HepG2 (cell line): ENCODE results near the gene NET1. TPM values are rescaled to one million over a fixed set of nuclear protein-coding genes. Genes with fewer than 3 reads are reported as not detected.

Source experiments
- ATF7-NPFF ChIP-seq: sonication (generic); formaldehyde crosslinking; IDR thresholded peaks from 2 replicates; pipeline ENCODE4 v1.8.1; 2023; ENCODE audit warnings: mild to moderate bottlenecking, low read depth, missing genetic modification reagents, moderate library complexity
- BCL6 ChIP-seq: IDR thresholded peaks from 2 replicates; pipeline ENCODE4 v1.6.1; 2016; ENCODE audit warnings: missing genetic modification reagents, missing compliant biosample characterization
- HDAC1 ChIP-seq: sonication (generic); formaldehyde crosslinking; IDR thresholded peaks from 2 replicates; pipeline ENCODE4 v1.5.1; 2020; ENCODE audit warnings: mild to moderate bottlenecking, missing genetic modification reagents
- KLF12 ChIP-seq: sonication (generic); formaldehyde crosslinking; IDR thresholded peaks from 2 replicates; pipeline ENCODE4 v1.4.0; 2020; ENCODE audit warnings: missing genetic modification reagents, borderline replicate concordance
- KLF16 ChIP-seq, 2 experiments: sonication (generic) in 1 of 2; formaldehyde crosslinking in 1 of 2; IDR thresholded peaks; 2 replicates each; pipeline versions ENCODE4 v1.6.1 to v1.8.0; 2016 to 2023; ENCODE audit warnings: missing genetic modification reagents in 2 of 2, missing compliant biosample characterization in 1 of 2
- MAFK ChIP-seq, 2 experiments: IDR thresholded peaks in 1 of 2; conservative IDR thresholded peaks in 1 of 2; 2 replicates each; pipeline ENCODE4 v1.6.1; 2011; ENCODE audit warnings: improper control_type of control experiment in 2 of 2, low read length in 2 of 2
- MEF2D ChIP-seq: sonication (generic); formaldehyde crosslinking; IDR thresholded peaks from 2 replicates; pipeline ENCODE4 v1.5.1; 2020; ENCODE audit warnings: mild to moderate bottlenecking, missing genetic modification reagents
- MIER2 ChIP-seq: IDR thresholded peaks from 2 replicates; pipeline ENCODE4 v1.6.1; 2016; ENCODE audit warnings: missing biosample characterization, missing genetic modification reagents
- MZF1 ChIP-seq: sonication (generic); formaldehyde crosslinking; IDR thresholded peaks from 2 replicates; pipeline ENCODE4 v1.8.1; 2023; ENCODE audit warnings: mild to moderate bottlenecking, missing genetic modification reagents, borderline replicate concordance
- NFE2L2 ChIP-seq: fragments of 150-350 bp; IDR thresholded peaks from 2 replicates; pipeline ENCODE4 v1.6.1; 2014; ENCODE audit warnings: low read length
- NR1H2 ChIP-seq: sonication (generic); formaldehyde crosslinking; IDR thresholded peaks from 2 replicates; pipeline ENCODE4 v1.8.1; 2022; ENCODE audit warnings: low read depth, missing genetic modification reagents, borderline replicate concordance
- PHF8 ChIP-seq: sonication (generic); formaldehyde crosslinking; IDR thresholded peaks from 2 replicates; pipeline ENCODE4 v1.5.0; 2020; ENCODE audit warnings: missing genetic modification reagents
- RBM22 ChIP-seq: fragments of 200-400 bp; formaldehyde crosslinking; optimal IDR thresholded peaks from 2 replicates; pipeline ENCODE3; 2017; ENCODE audit warnings: mild to moderate bottlenecking, low read length, moderate library complexity
- RFX1 ChIP-seq: fragments of 450-650 bp; IDR thresholded peaks from 2 replicates; pipeline ENCODE4 v1.6.1; 2017
- TCF7 ChIP-seq: sonication (generic); IDR thresholded peaks from 2 replicates; pipeline ENCODE4 v1.6.1; 2016; ENCODE audit warnings: antibody characterized with exemption, low read depth
- ZBTB38 ChIP-seq: sonication (generic); formaldehyde crosslinking; IDR thresholded peaks from 2 replicates; pipeline ENCODE4 v1.5.1; 2020; ENCODE audit warnings: mild to moderate bottlenecking, missing genetic modification reagents
- ZKSCAN5 ChIP-seq: sonication (generic); formaldehyde crosslinking; IDR thresholded peaks from 2 replicates; pipeline ENCODE4 v1.5.1; 2020; ENCODE audit warnings: mild to moderate bottlenecking, missing genetic modification reagents
- ZKSCAN8 ChIP-seq: IDR thresholded peaks from 2 replicates; pipeline ENCODE4 v1.6.1; 2016; ENCODE audit warnings: borderline replicate concordance, missing genetic modification reagents, missing compliant biosample characterization
- ZNF230 ChIP-seq: sonication (generic); formaldehyde crosslinking; IDR thresholded peaks from 2 replicates; pipeline ENCODE4 v1.4.0; 2020; ENCODE audit warnings: mild to moderate bottlenecking, missing genetic modification reagents
- ZNF484 ChIP-seq: sonication (generic); formaldehyde crosslinking; IDR thresholded peaks from 2 replicates; pipeline ENCODE4 v1.5.1; 2020; ENCODE audit warnings: mild to moderate bottlenecking, low read depth, missing genetic modification reagents, borderline replicate concordance
- ZNF510 ChIP-seq: sonication (generic); formaldehyde crosslinking; IDR thresholded peaks from 2 replicates; pipeline ENCODE4 v1.4.0; 2020; ENCODE audit warnings: low read depth, mild to moderate bottlenecking, missing genetic modification reagents
- ZNF563 ChIP-seq: sonication (generic); formaldehyde crosslinking; IDR thresholded peaks from 2 replicates; pipeline ENCODE4 v1.8.0; 2022; ENCODE audit warnings: mild to moderate bottlenecking, moderate library complexity, missing genetic modification reagents
- ZNF629 ChIP-seq: sonication (generic); formaldehyde crosslinking; conservative IDR thresholded peaks from 2 replicates; pipeline ENCODE4 v1.5.0; 2020; ENCODE audit warnings: missing genetic modification reagents
- ZNF724P ChIP-seq: sonication (generic); formaldehyde crosslinking; IDR thresholded peaks from 2 replicates; pipeline ENCODE4 v1.8.0; 2022; ENCODE audit warnings: missing genetic modification reagents, borderline replicate concordance
- polyA plus RNA-seq, 8 experiments: library from polyadenylated mRNA; depleted of rRNA in 3 of 8; stranded (reverse) in 7 of 8; unstranded in 1 of 8; fragments of >200 nt; fragmentation: Illumina TruSeq in 4 of 8; extraction: Trizol in 4 of 8; gene quantifications; 2 replicates each; pipeline versions ENCODE4 v1.2.1 to v1.2.3, GENCODE V29; 2011 to 2016; ENCODE audit warnings: low read depth in 4 of 8, missing spikeins in 1 of 8, mixed read lengths in 1 of 8; ENCODE audit not compliant: insufficient read depth in 1 of 8
- total RNA-seq, 5 experiments: library from RNA; depleted of rRNA; stranded (reverse); fragments of >200 nt; fragmentation: Illumina TruSeq; extraction: Trizol; gene quantifications; 2 replicates each; pipeline ENCODE4 v1.2.3, GENCODE V29; 2016; ENCODE audit warnings: low read depth in 1 of 5
- TF ChIP-seq, protein P1 (sequence below): sonication (generic); formaldehyde crosslinking; IDR thresholded peaks from 2 replicates; pipeline ENCODE4 v1.5.0; 2020; ENCODE audit warnings: mild to moderate bottlenecking, low read depth, missing genetic modification reagents, borderline replicate concordance
- TF ChIP-seq, protein P2 (sequence below): IDR thresholded peaks from 2 replicates; pipeline ENCODE4 v1.6.1; 2016; ENCODE audit warnings: missing genetic modification reagents, missing compliant biosample characterization
- TF ChIP-seq, protein P3 (sequence below): sonication (generic); formaldehyde crosslinking; IDR thresholded peaks from 2 replicates; pipeline ENCODE4 v1.4.0; 2020; ENCODE audit warnings: missing genetic modification reagents
- TF ChIP-seq, protein P4 (sequence below): sonication (generic); formaldehyde crosslinking; IDR thresholded peaks from 2 replicates; pipeline ENCODE4 v1.9.0; 2022; ENCODE audit warnings: low read depth, missing genetic modification reagents

The NET1 gene
- total and polyA plus RNA-seq, 2 of the 13 experiments (the other 11 are each of a cell fraction or from before 2014, with no cell fraction given), result 48.1 to 65.8 TPM

DNA sequence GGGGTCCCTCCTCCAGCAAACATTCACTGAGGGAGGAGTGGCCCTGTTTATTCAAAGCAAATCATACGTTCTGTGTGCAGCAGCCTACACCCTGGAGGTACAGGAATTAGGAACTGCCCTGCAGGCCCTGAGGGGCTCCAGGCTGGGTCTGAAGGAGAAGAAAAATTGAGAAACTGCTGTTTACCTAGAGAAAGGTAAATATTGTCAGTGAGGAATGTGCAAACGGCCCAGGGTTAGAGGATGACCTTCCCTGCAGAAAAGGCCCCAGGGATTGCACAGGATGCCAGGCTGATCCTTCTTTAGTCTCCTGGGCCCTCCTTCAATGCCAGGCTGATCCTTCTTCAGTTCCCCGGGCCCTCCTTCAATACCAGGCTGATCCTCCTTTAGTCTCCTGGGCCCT lies 81.3 kb downstream of the NET1 start (continued):
- TF ChIP-seq NR1H2 (no peak), ZBTB38 (no peak), ZKSCAN8 (no peak), ATF7-NPFF (no peak), MEF2D (no peak), MAFK (conservative IDR thresholded peaks at IDR 0.05 in 1 of 2, IDR thresholded peaks at IDR 0.05 in 1 of 2; ENCODE audit: low read length in 2 of 2) (no peak), MZF1 (no peak), ZNF230 (CRISPR knock-in tag) (no peak), ZKSCAN5 (no peak), RFX1 (no peak), KLF12 (no peak), ZNF629 (CRISPR knock-in tag) (no peak), HDAC1 (CRISPR knock-in tag) (0 out of 2 replicates have a peak, but pooled peaks have one; percentile 17), NFE2L2 (no peak), BCL6 (CRISPR knock-in tag) (peak; percentile 61; the same call in 1 of the 2 replicates), PHF8 (CRISPR knock-in tag) (no peak), ZNF724P (CRISPR knock-in tag) (no peak), ZNF484 (CRISPR knock-in tag) (no peak), TCF7 (0 out of 2 replicates have a peak, but pooled peaks have one; percentile 14), RBM22 (no peak), ZNF510 (CRISPR knock-in tag) (no peak), KLF16 (CRISPR knock-in tag; IDR thresholded peaks at IDR 0.05) (0 out of 4 replicates have a peak, but pooled peaks of 1 of the 2 experiments have one; percentile 34), MIER2 (no peak; the same call in 1 of the 2 replicates), ZNF563 (CRISPR knock-in tag) (no peak)
- TF ChIP-seq, protein P1, sequence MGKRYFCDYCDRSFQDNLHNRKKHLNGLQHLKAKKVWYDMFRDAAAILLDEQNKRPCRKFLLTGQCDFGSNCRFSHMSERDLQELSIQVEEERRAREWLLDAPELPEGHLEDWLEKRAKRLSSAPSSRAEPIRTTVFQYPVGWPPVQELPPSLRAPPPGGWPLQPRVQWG (CRISPR knock-in tag), result no peak
- TF ChIP-seq, protein P2, sequence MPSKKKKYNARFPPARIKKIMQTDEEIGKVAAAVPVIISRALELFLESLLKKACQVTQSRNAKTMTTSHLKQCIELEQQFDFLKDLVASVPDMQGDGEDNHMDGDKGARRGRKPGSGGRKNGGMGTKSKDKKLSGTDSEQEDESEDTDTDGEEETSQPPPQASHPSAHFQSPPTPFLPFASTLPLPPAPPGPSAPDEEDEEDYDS (CRISPR knock-in tag), result no peak
- TF ChIP-seq, protein P3, sequence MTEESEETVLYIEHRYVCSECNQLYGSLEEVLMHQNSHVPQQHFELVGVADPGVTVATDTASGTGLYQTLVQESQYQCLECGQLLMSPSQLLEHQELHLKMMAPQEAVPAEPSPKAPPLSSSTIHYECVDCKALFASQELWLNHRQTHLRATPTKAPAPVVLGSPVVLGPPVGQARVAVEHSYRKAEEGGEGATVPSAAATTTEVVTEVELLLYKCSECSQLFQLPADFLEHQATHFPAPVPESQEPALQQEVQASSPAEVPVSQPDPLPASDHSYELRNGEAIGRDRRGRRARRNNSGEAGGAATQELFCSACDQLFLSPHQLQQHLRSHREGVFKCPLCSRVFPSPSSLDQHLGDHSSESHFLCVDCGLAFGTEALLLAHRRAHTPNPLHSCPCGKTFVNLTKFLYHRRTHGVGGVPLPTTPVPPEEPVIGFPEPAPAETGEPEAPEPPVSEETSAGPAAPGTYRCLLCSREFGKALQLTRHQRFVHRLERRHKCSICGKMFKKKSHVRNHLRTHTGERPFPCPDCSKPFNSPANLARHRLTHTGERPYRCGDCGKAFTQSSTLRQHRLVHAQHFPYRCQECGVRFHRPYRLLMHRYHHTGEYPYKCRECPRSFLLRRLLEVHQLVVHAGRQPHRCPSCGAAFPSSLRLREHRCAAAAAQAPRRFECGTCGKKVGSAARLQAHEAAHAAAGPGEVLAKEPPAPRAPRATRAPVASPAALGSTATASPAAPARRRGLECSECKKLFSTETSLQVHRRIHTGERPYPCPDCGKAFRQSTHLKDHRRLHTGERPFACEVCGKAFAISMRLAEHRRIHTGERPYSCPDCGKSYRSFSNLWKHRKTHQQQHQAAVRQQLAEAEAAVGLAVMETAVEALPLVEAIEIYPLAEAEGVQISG (CRISPR knock-in tag), result 0 out of 2 replicates have a peak, but pooled peaks have one; percentile 10
- TF ChIP-seq, protein P4, sequence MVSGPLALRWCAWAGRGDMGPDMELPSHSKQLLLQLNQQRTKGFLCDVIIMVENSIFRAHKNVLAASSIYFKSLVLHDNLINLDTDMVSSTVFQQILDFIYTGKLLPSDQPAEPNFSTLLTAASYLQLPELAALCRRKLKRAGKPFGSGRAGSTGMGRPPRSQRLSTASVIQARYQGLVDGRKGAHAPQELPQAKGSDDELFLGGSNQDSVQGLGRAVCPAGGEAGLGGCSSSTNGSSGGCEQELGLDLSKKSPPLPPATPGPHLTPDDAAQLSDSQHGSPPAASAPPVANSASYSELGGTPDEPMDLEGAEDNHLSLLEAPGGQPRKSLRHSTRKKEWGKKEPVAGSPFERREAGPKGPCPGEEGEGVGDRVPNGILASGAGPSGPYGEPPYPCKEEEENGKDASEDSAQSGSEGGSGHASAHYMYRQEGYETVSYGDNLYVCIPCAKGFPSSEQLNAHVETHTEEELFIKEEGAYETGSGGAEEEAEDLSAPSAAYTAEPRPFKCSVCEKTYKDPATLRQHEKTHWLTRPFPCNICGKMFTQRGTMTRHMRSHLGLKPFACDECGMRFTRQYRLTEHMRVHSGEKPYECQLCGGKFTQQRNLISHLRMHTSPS (CRISPR knock-in tag), result peak; percentile 51; the same call in 1 of the 2 replicates
